ENCODE data around the gene ADIPOR1. TPM values are rescaled to one million over a fixed set of nuclear protein-coding genes. Genes with fewer than 3 reads are reported as not detected.

The ADIPOR1 gene
- total RNA-seq, 1 experiment from 2014 or later, result 71.4 TPM

DNA sequence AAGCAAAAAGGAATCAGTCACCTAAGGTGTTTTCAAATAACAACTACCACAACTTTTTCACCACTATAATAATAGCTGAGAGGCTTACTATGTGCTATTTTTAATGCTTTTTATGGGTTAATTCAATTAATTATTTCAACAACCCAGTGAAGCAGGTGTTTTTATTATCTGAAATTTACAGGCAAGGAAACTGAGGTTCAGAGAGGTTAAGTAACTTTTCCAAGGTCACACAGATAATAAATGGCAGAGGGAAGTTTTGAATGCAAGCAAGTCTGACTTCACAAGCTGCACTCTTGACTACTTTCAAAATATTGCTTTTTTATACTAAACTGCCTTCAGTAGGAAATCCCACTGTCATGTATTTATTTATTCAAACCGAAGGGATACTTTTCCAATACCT is 44.8 kb upstream of the ADIPOR1 start:
- Mint-ChIP-seq H3K4me3 (ENCODE audit: unreplicated experiment) (no peak overlapping the region), H3K9me3 (ENCODE audit: unreplicated experiment) (no peaks in the 10 kb centered on the region), H3K27ac (ENCODE audit: unreplicated experiment) (no peak overlapping the region), H3K4me1 (ENCODE audit: low read depth, unreplicated experiment) (peaks cover 21% of the 10 kb centered on the region), H3K27me3 (ENCODE audit: insufficient read depth, unreplicated experiment) (no peaks in the 10 kb centered on the region), H3K36me3 (ENCODE audit: insufficient read depth, unreplicated experiment) (peaks cover 17% of the 10 kb centered on the region)
- no peaks in the 10 kb centered on the region; the same call in 1 of the 2 replicates for H3K36me3 ChIP-seq (ENCODE audit: control insufficient read depth, insufficient read depth, low read length)
- no peaks in the 10 kb centered on the region for H3K27me3 ChIP-seq (replicated peaks; ENCODE audit: control insufficient read depth, insufficient read depth, low read length)
- POLR2A ChIA-PET, result no interaction called here
- intact Hi-C loops (cut with micrococcal nuclease; ENCODE audit: unreplicated experiment), result no loop called here
- no peak for DNase-seq
- no peak for TF ChIP-seq CTCF (IDR thresholded peaks at IDR 0.05; ENCODE audit: insufficient read depth in 1 of 2, low read depth in 1 of 2, low read length in 1 of 2, severe bottlenecking in 1 of 2, unreplicated experiment in 1 of 2)
- BruUV-seq (replicated peaks), result no TSS peak
- CTCF ChIA-PET, result no interaction called here
- H3K4me3 ChIP-seq (ENCODE audit: low read depth, low read length), result no peak overlapping the region
- H3K4me1 ChIP-seq, result peaks cover 8% of the 10 kb centered on the region; the same call in 1 of the 2 replicates
- no peaks in the 10 kb centered on the region for H3K9me3 ChIP-seq

GRCh38 chr1:203001986-203002385 is 43.9 kb upstream of the ADIPOR1 start:
- CTCF ChIA-PET, result no interaction called here

DNA sequence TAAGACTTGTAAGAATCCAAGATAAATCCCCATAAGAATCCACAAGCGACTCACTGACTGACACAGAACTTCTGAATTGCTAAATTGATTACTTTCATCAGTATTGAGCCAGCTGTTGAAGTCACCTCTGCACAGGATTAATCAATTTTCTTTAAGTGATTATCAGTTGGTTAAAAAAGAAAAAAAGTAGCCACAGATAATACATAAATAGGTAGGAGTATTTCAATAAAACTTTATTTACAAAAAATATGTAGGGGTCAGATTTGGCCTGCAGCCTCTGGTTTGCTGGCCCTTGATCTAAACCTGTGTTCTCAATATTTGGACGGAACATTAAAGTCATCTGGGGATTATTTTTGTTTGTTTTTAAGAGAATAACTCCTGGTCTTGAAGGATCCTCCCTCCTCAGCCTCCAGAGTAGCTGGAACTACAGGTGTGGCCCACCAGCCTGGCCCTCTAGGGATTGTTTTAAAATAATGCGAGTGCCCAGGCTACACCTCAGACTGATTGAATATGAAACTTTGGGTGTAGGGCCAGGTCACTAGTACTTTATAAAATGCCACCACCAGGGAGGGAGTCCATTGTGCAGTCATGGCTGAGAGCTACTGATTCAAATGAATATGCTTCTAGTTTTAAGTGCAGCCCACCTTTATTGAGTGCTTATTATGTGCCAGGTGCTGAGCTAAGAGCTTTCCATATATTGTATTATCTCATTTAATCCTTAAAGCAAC is 42.3 kb upstream of the ADIPOR1 start:
- H3K27me3 ChIP-seq (replicated peaks; ENCODE audit: control insufficient read depth, insufficient read depth, low read length), result no peaks in the 10 kb centered on the region
- H3K4me3 Mint-ChIP-seq (ENCODE audit: unreplicated experiment), result no peak overlapping the region
- H3K4me1 ChIP-seq, result peaks cover 8% of the 10 kb centered on the region; the same call in 1 of the 2 replicates
- H3K4me3 ChIP-seq (ENCODE audit: low read depth, low read length), result no peak overlapping the region
- H3K9me3 ChIP-seq, result no peaks in the 10 kb centered on the region
- ChIA-PET POLR2A (no interaction called here), CTCF (interaction anchor here (1.4 kb wide), 1 partner anchor 73 kb away, joined by 3 read pairs; the partner anchor contains the start of gene KLHL12)
- H3K9me3 Mint-ChIP-seq (ENCODE audit: unreplicated experiment), result no peaks in the 10 kb centered on the region
- no peaks in the 10 kb centered on the region for H3K36me3 Mint-ChIP-seq (ENCODE audit: insufficient read depth, unreplicated experiment)
- H3K4me1 Mint-ChIP-seq (ENCODE audit: low read depth, unreplicated experiment), result peaks cover 9% of the 10 kb centered on the region
- no peaks in the 10 kb centered on the region for H3K27me3 Mint-ChIP-seq (ENCODE audit: insufficient read depth, unreplicated experiment)
- intact Hi-C loops (cut with micrococcal nuclease; ENCODE audit: unreplicated experiment), result no loop called here
- H3K27ac Mint-ChIP-seq (ENCODE audit: unreplicated experiment), result no peak overlapping the region
- BruUV-seq (replicated peaks), result no TSS peak
- no peaks in the 10 kb centered on the region for H3K36me3 ChIP-seq (ENCODE audit: control insufficient read depth, insufficient read depth, low read length)
- no peak for TF ChIP-seq CTCF (IDR thresholded peaks at IDR 0.05; ENCODE audit: insufficient read depth in 1 of 2, low read depth in 1 of 2, low read length in 1 of 2, severe bottlenecking in 1 of 2, unreplicated experiment in 1 of 2)
- DNase-seq, result no peak

More at GRCh38 chr1:203001986-203002385, 43.9 kb upstream of the ADIPOR1 start:
- Histone ChIP-seq H3K4me1 (peaks cover 8% of the 10 kb centered on the region; the same call in 1 of the 2 replicates), H3K9me3 (no peaks in the 10 kb centered on the region), H3K4me3 (ENCODE audit: low read depth, low read length) (no peak overlapping the region), H3K27me3 (replicated peaks; ENCODE audit: control insufficient read depth, insufficient read depth, low read length) (no peaks in the 10 kb centered on the region), H3K36me3 (ENCODE audit: control insufficient read depth, insufficient read depth, low read length) (no peaks in the 10 kb centered on the region; the same call in 1 of the 2 replicates)
- BruUV-seq (replicated peaks), result no TSS peak
- no peak overlapping the region for H3K4me3 Mint-ChIP-seq (ENCODE audit: unreplicated experiment)
- H3K27me3 Mint-ChIP-seq (ENCODE audit: insufficient read depth, unreplicated experiment), result no peaks in the 10 kb centered on the region
- peaks cover 21% of the 10 kb centered on the region for H3K4me1 Mint-ChIP-seq (ENCODE audit: low read depth, unreplicated experiment)
- H3K27ac Mint-ChIP-seq (ENCODE audit: unreplicated experiment), result no peak overlapping the region
- no peak for TF ChIP-seq CTCF (IDR thresholded peaks at IDR 0.05; ENCODE audit: insufficient read depth in 1 of 2, low read depth in 1 of 2, low read length in 1 of 2, severe bottlenecking in 1 of 2, unreplicated experiment in 1 of 2)
- POLR2A ChIA-PET, result no interaction called here
- intact Hi-C loops (cut with micrococcal nuclease; ENCODE audit: unreplicated experiment), result no loop called here
- peaks cover 8% of the 10 kb centered on the region for H3K36me3 Mint-ChIP-seq (ENCODE audit: insufficient read depth, unreplicated experiment)
- no peak for DNase-seq
- H3K9me3 Mint-ChIP-seq (ENCODE audit: unreplicated experiment), result no peaks in the 10 kb centered on the region

Data from Caco-2 (cell line).